ENCODE results near the gene SNX7. TPM values are rescaled to one million over a fixed set of nuclear protein-coding genes. Genes with fewer than 3 reads are reported as not detected.

The SNX7 gene
- total RNA-seq = 1 to 10 TPM in 1 of 5 experiments, under 1 TPM in 2, not detected in 2; 0.19 to 1.3 (median 0.24) TPM
- polyA plus RNA-seq = not detected
- total RNA-seq = not detected

DNA sequence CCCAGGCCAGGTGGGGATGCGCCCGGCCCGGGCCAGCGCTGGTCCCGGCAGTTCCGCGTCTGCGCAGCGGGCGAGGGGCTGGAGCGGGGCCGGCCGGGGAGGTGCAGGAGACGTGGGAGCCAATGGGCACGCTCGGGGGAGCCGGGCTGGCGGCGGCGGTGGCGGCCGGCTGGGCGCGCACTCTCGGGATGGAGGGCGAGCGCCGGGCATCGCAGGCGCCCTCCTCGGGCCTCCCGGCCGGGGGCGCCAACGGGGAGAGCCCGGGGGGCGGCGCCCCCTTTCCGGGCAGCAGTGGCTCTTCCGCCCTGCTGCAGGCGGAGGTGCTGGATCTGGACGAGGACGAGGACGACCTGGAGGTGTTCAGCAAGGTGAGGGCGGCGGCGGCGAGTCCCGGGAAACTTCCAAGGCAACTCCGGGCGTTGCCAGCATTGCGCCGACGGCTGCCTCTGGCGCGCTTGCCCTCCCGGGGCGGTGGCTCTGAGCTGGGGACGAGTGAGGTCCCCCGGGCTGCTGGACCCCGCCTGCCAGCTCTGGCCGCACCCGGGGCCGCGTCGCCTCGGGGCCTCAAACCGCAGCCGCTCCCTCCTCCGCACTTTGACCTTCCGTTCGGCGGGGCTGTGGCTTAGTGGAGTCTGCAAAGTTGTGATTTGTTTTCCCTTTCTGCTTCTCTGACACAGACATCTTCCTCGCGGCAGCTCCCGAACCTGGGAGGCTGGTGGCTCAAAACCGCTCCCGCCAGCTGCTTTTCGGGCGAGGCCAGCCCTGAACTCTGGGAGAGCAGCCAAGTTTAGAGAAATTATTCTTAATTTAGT, at the start of gene SNX7:
Gene SNX7, plus strand, starts transcription at position 178 of the 812 bp plus-strand sequence. Its CDS starts 11 bp downstream, at position 189.
- H3K27me3 Mint-ChIP-seq = peaks cover 34 to 67% (median 56%) of the 10 kb centered on the region in 5 donors
- Histone ChIP-seq H3K27me3 (ENCODE audit: control insufficient read depth in 2 of 2, insufficient read depth in 2 of 2, low read length in 2 of 2) (peaks cover 0 to 10% of the 10 kb centered on the region in 2 donors), H3K4me1 (ENCODE audit: control insufficient read depth in 2 of 2, insufficient read depth in 2 of 2, low read length in 2 of 2) (peaks cover 0 to 9% of the 10 kb centered on the region in 2 donors), H3K9me3 (ENCODE audit: control insufficient read depth in 2 of 3, low read length in 3 of 3) (no peaks in the 10 kb centered on the region), H3K27ac (ENCODE audit: low read depth, low read length) (no peak within 1 kb of the TSS), H3K36me3 (ENCODE audit: control insufficient read depth in 2 of 3, insufficient read depth in 3 of 3, low read length in 3 of 3) (no peaks in the 10 kb centered on the region), H3K4me3 (ENCODE audit: low read length) (peak within 1 kb of the TSS; percentile 43)
- H3K36me3 Mint-ChIP-seq = peaks cover 0 to 3% (median 0%) of the 10 kb centered on the region in 5 donors
- CTCF ChIA-PET = no interaction called here
- POLR2A ChIA-PET = no interaction called here
- DNase-seq (peak in 3 of 9 donors; percentile 4 to 22 (median 20)), ATAC-seq (peak; percentile 88)
- peak within 1 kb of the TSS in 1 of 9 donors; percentile 23 for H3K27ac Mint-ChIP-seq
- intact Hi-C loops (cut with micrococcal nuclease) = no loop called here
- H3K4me1 Mint-ChIP-seq = peaks cover 9 to 25% (median 18%) of the 10 kb centered on the region in 7 donors
- H3K9me3 Mint-ChIP-seq = peaks cover 0 to 6% (median 0%) of the 10 kb centered on the region in 11 donors
- H3K4me3 Mint-ChIP-seq = peak within 1 kb of the TSS; percentile 77 to 91 (median 80)

- Mint-ChIP-seq H3K36me3 (peaks cover 0 to 5% (median 0%) of the 10 kb centered on the region in 5 donors), H3K27ac (no peak overlapping the region), H3K4me1 (no peaks in the 10 kb centered on the region), H3K9me3 (peaks cover 3 to 32% (median 12%) of the 10 kb centered on the region in 11 donors), H3K4me3 (no peak overlapping the region), H3K27me3 (peaks cover 0 to 4% (median 0%) of the 10 kb centered on the region in 5 donors)
- Histone ChIP-seq H3K27ac (ENCODE audit: low read depth, low read length) (no peak overlapping the region), H3K27me3 (ENCODE audit: control insufficient read depth in 2 of 2, insufficient read depth in 2 of 2, low read length in 2 of 2) (no peaks in the 10 kb centered on the region), H3K4me1 (ENCODE audit: control insufficient read depth in 2 of 2, insufficient read depth in 2 of 2, low read length in 2 of 2) (no peaks in the 10 kb centered on the region), H3K4me3 (ENCODE audit: low read length) (no peak overlapping the region), H3K9me3 (ENCODE audit: control insufficient read depth in 2 of 3, low read length in 3 of 3) (no peaks in the 10 kb centered on the region), H3K36me3 (ENCODE audit: control insufficient read depth in 2 of 3, insufficient read depth in 3 of 3, low read length in 3 of 3) (no peaks in the 10 kb centered on the region)
- DNase-seq (no peak), ATAC-seq (no peak)
- POLR2A ChIA-PET = no interaction called here
- CTCF ChIA-PET = no interaction called here
- intact Hi-C loops (cut with micrococcal nuclease) = no loop called here
These were observed 24.2 kb upstream of the SNX7 start for GRCh38 chr1:98637316-98637715.

- Histone ChIP-seq H3K27ac (ENCODE audit: low read depth, low read length) (no peak overlapping the region), H3K4me3 (ENCODE audit: low read length) (no peak overlapping the region), H3K4me1 (ENCODE audit: control insufficient read depth in 2 of 2, insufficient read depth in 2 of 2, low read length in 2 of 2) (no peaks in the 10 kb centered on the region), H3K27me3 (ENCODE audit: control insufficient read depth in 2 of 2, insufficient read depth in 2 of 2, low read length in 2 of 2) (no peaks in the 10 kb centered on the region), H3K36me3 (ENCODE audit: control insufficient read depth in 2 of 3, insufficient read depth in 3 of 3, low read length in 3 of 3) (no peaks in the 10 kb centered on the region), H3K9me3 (ENCODE audit: control insufficient read depth in 2 of 3, low read length in 3 of 3) (no peaks in the 10 kb centered on the region)
- Mint-ChIP-seq H3K27me3 (peaks cover 0 to 4% (median 0%) of the 10 kb centered on the region in 5 donors), H3K27ac (no peak overlapping the region), H3K36me3 (peaks cover 0 to 5% (median 0%) of the 10 kb centered on the region in 5 donors), H3K4me3 (no peak overlapping the region), H3K4me1 (no peaks in the 10 kb centered on the region), H3K9me3 (peaks cover 3 to 35% (median 12%) of the 10 kb centered on the region in 11 donors)
- ChIA-PET CTCF (no interaction called here), POLR2A (no interaction called here)
- DNase-seq (no peak), ATAC-seq (no peak)
- intact Hi-C loops (cut with micrococcal nuclease) = no loop called here
These were observed 23.3 kb upstream of the SNX7 start for GRCh38 chr1:98638185-98638584.

- Mint-ChIP-seq H3K4me1 (no peaks in the 10 kb centered on the region), H3K27ac (no peak overlapping the region), H3K9me3 (peaks cover 0 to 30% (median 8%) of the 10 kb centered on the region in 11 donors), H3K36me3 (peaks cover 0 to 5% (median 0%) of the 10 kb centered on the region in 5 donors), H3K4me3 (no peak overlapping the region), H3K27me3 (peaks cover 0 to 4% (median 0%) of the 10 kb centered on the region in 5 donors)
- H3K4me3 ChIP-seq (ENCODE audit: low read length) = no peak overlapping the region
- CTCF ChIA-PET = no interaction called here
- intact Hi-C loops (cut with micrococcal nuclease) = no loop called here
- no peaks in the 10 kb centered on the region for H3K36me3 ChIP-seq (ENCODE audit: control insufficient read depth in 2 of 3, insufficient read depth in 3 of 3, low read length in 3 of 3)
- H3K27me3 ChIP-seq (ENCODE audit: control insufficient read depth in 2 of 2, insufficient read depth in 2 of 2, low read length in 2 of 2) = no peaks in the 10 kb centered on the region
- no peak for ATAC-seq
- DNase-seq = no peak
- no peaks in the 10 kb centered on the region for H3K9me3 ChIP-seq (ENCODE audit: control insufficient read depth in 2 of 3, low read length in 3 of 3)
- POLR2A ChIA-PET = no interaction called here
- H3K27ac ChIP-seq (ENCODE audit: low read depth, low read length) = no peak overlapping the region
- H3K4me1 ChIP-seq (ENCODE audit: control insufficient read depth in 2 of 2, insufficient read depth in 2 of 2, low read length in 2 of 2) = no peaks in the 10 kb centered on the region
These were observed 17.0 kb upstream of the SNX7 start for GRCh38 chr1:98644510-98644909.

DNA sequence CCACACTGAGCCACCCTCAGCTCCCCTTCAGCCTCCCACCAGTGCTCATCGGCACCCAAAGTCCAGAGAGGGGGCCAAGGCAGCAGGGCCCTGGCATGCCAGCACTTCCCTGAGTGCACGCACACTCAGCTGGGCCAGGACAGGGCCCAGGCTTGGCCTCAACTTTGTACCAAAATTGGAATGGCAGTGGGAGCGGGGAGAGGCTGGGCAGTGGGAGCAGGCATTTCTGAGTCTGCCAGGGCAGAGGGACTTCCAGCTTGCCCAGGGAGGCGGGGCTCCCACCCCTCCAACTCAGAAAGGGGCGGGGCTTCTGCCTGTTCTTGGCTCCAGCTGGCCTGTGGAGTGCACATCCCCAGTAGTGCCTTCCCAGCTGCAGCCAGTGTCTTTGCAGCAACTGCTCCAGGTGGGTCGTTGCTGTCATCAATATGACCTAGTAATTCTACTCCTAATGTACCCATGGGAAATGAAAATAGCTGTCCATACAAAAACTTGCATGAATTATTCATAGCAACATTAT, 10.3 kb upstream of the SNX7 start:
- Mint-ChIP-seq H3K36me3 (no peaks in the 10 kb centered on the region), H3K27ac (no peak overlapping the region), H3K4me1 (no peaks in the 10 kb centered on the region), H3K9me3 (peaks cover 0 to 5% (median 0%) of the 10 kb centered on the region in 11 donors), H3K4me3 (no peak overlapping the region), H3K27me3 (peaks cover 0 to 4% (median 0%) of the 10 kb centered on the region in 5 donors)
- Histone ChIP-seq H3K9me3 (ENCODE audit: control insufficient read depth in 2 of 3, low read length in 3 of 3) (peaks cover 0 to 3% (median 0%) of the 10 kb centered on the region in 3 experiments), H3K27ac (ENCODE audit: low read depth, low read length) (no peak overlapping the region), H3K27me3 (ENCODE audit: control insufficient read depth in 2 of 2, insufficient read depth in 2 of 2, low read length in 2 of 2) (no peaks in the 10 kb centered on the region), H3K36me3 (ENCODE audit: control insufficient read depth in 2 of 3, insufficient read depth in 3 of 3, low read length in 3 of 3) (no peaks in the 10 kb centered on the region), H3K4me3 (ENCODE audit: low read length) (no peak overlapping the region), H3K4me1 (ENCODE audit: control insufficient read depth in 2 of 2, insufficient read depth in 2 of 2, low read length in 2 of 2) (no peaks in the 10 kb centered on the region)
- ATAC-seq = no peak
- POLR2A ChIA-PET = no interaction called here
- intact Hi-C loops (cut with micrococcal nuclease) = no loop called here
- DNase-seq = no peak
- CTCF ChIA-PET = no interaction called here

DNA sequence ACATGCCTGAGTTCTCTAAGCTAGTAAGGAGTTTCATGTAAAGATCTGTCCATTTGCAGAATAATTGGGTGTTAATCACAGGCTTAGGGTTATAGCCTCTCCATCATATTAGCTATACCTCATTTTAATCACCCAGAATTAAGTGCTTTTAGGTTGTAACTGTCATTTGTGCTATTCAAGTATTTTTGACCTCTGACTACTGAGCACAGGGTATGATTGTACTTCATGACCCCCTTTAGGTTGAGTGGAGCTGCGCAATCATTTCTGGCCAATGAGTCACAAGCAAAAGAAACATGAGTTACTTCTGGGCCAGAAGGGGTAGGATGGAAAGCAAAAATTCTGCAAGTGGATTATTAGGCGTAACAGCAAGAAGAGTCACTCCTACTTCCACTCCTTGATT, 8.4 kb upstream of the SNX7 start:
- no peaks in the 10 kb centered on the region for H3K27me3 ChIP-seq (ENCODE audit: control insufficient read depth in 2 of 2, insufficient read depth in 2 of 2, low read length in 2 of 2)
- H3K9me3 ChIP-seq (ENCODE audit: control insufficient read depth in 2 of 3, low read length in 3 of 3) = peaks cover 0 to 3% (median 0%) of the 10 kb centered on the region in 3 experiments
- Mint-ChIP-seq H3K4me1 (no peaks in the 10 kb centered on the region), H3K9me3 (peaks cover 0 to 5% (median 3%) of the 10 kb centered on the region in 11 donors), H3K4me3 (no peak overlapping the region), H3K27me3 (peaks cover 0 to 4% (median 0%) of the 10 kb centered on the region in 5 donors), H3K27ac (no peak overlapping the region), H3K36me3 (no peaks in the 10 kb centered on the region)
- H3K4me1 ChIP-seq (ENCODE audit: control insufficient read depth in 2 of 2, insufficient read depth in 2 of 2, low read length in 2 of 2) = no peaks in the 10 kb centered on the region
- no peak overlapping the region for H3K4me3 ChIP-seq (ENCODE audit: low read length)
- POLR2A ChIA-PET = no interaction called here
- DNase-seq (no peak), ATAC-seq (no peak)
- intact Hi-C loops (cut with micrococcal nuclease) = no loop called here
- CTCF ChIA-PET = no interaction called here
- no peaks in the 10 kb centered on the region for H3K36me3 ChIP-seq (ENCODE audit: control insufficient read depth in 2 of 3, insufficient read depth in 3 of 3, low read length in 3 of 3)
- H3K27ac ChIP-seq (ENCODE audit: low read depth, low read length) = no peak overlapping the region

All from naive thymus-derived CD4-positive, alpha-beta T cell (primary cell).